WTC11 (cell line): Measurements from ENCODE around the gene NFIX. TPM values are rescaled to one million over a fixed set of nuclear protein-coding genes. Genes with fewer than 3 reads are reported as not detected.
A peak's percentile ranks its signal among the peaks of the same experiment; 100 is the strongest.

Source experiments
- ATAC-seq: fragments of 200-7000 bp; cut with Tn5 transposase; 2 replicates; pipeline ENCODE4 v1.10.0; 2021; ENCODE audit warnings: mild to moderate bottlenecking, moderate library complexity
- CTCF ChIA-PET: fragments of 300-600 bp; sonication (Branson Sonifier 250); formaldehyde crosslinking; loops from one replicate; lab custom pipeline; 2021; ENCODE audit warnings: antibody characterized with exemption; lab: Charles Lee
- POLR2A ChIA-PET: fragments of 350-600 bp; sonication (Branson Sonifier 250); formaldehyde crosslinking; loops from one replicate; lab custom pipeline; 2021; ENCODE audit warnings: antibody characterized with exemption; lab: Charles Lee
- DNase-seq: peaks from one replicate; pipeline ENCODE4 v3.0.0; 2021; ENCODE audit warnings: low spot score
- H3K27ac Mint-ChIP-seq: 2 replicates; pipeline ENCODE4 v1.8.0; 2021; ENCODE audit warnings: mixed read lengths
- H3K27me3 Mint-ChIP-seq: 2 replicates; pipeline ENCODE4 v1.8.0; 2021; ENCODE audit warnings: low read depth, mild to moderate bottlenecking, moderate library complexity, mixed read lengths
- H3K36me3 Mint-ChIP-seq: 2 replicates; pipeline ENCODE4 v1.8.0; 2021; ENCODE audit warnings: mixed read lengths
- H3K4me1 Mint-ChIP-seq: 2 replicates; pipeline ENCODE4 v1.8.0; 2022; ENCODE audit warnings: mixed read lengths
- H3K4me3 Mint-ChIP-seq: 2 replicates; pipeline ENCODE4 v1.8.0; 2021; ENCODE audit warnings: mild to moderate bottlenecking, moderate library complexity, mixed read lengths
- H3K9me3 Mint-ChIP-seq: 2 replicates; pipeline ENCODE4 v1.8.0; 2021; ENCODE audit warnings: mixed read lengths
- ATF1 ChIP-seq: sonication (generic); formaldehyde crosslinking; IDR thresholded peaks from 2 replicates; pipeline ENCODE4 v1.8.1; 2023; ENCODE audit warnings: mild to moderate bottlenecking, moderate library complexity, missing genetic modification reagents
- ATF3 ChIP-seq: sonication (generic); formaldehyde crosslinking; conservative IDR thresholded peaks from 2 replicates; pipeline ENCODE4 v1.8.1; 2022; ENCODE audit warnings: mild to moderate bottlenecking, missing genetic modification reagents
- ATF6 ChIP-seq: sonication (generic); formaldehyde crosslinking; IDR thresholded peaks from 2 replicates; pipeline ENCODE4 v1.8.1; 2023; ENCODE audit warnings: mild to moderate bottlenecking, missing genetic modification reagents
- CBFB ChIP-seq: sonication (generic); formaldehyde crosslinking; IDR thresholded peaks from 2 replicates; pipeline ENCODE4 v1.8.1; 2022; ENCODE audit warnings: mild to moderate bottlenecking, low read depth, missing genetic modification reagents
- ELF4 ChIP-seq: sonication (generic); formaldehyde crosslinking; IDR thresholded peaks from 2 replicates; pipeline ENCODE4 v1.8.1; 2022; ENCODE audit warnings: low read depth, mild to moderate bottlenecking, moderate library complexity, missing genetic modification reagents
- ESRRA ChIP-seq: sonication (generic); formaldehyde crosslinking; IDR thresholded peaks from 2 replicates; pipeline ENCODE4 v1.8.1; 2022; ENCODE audit warnings: mild to moderate bottlenecking, missing genetic modification reagents, borderline replicate concordance
- FOXP1 ChIP-seq: sonication (generic); formaldehyde crosslinking; IDR thresholded peaks from 2 replicates; pipeline ENCODE4 v1.8.0; 2022; ENCODE audit warnings: missing genetic modification reagents, mild to moderate bottlenecking, moderate library complexity, borderline replicate concordance
- GABPB1 ChIP-seq: sonication (generic); formaldehyde crosslinking; IDR thresholded peaks from 2 replicates; pipeline ENCODE4 v1.8.1; 2023; ENCODE audit warnings: mild to moderate bottlenecking, missing genetic modification reagents
- GRHL2 ChIP-seq: fragments of 250-450 bp; sonication (Bioruptor Pico); IDR thresholded peaks from 2 replicates; pipeline ENCODE4 v1.8.0; 2022; ENCODE audit warnings: mild to moderate bottlenecking, moderate library complexity; ENCODE audit not compliant: insufficient replicate concordance, severe bottlenecking
- IRF2 ChIP-seq: sonication (generic); formaldehyde crosslinking; IDR thresholded peaks from 2 replicates; pipeline ENCODE4 v1.8.0; 2022; ENCODE audit warnings: low read depth, missing genetic modification reagents, borderline replicate concordance
- JUN ChIP-seq: sonication (generic); formaldehyde crosslinking; IDR thresholded peaks from 2 replicates; pipeline ENCODE4 v1.8.0; 2023; ENCODE audit warnings: mild to moderate bottlenecking, missing genetic modification reagents
- MXD4 ChIP-seq: fragments of 250-450 bp; sonication (Bioruptor Pico); IDR thresholded peaks from 2 replicates; pipeline ENCODE4 v1.8.0; 2021; ENCODE audit warnings: mild to moderate bottlenecking, moderate library complexity, borderline replicate concordance
- PRDM15 ChIP-seq: sonication (generic); formaldehyde crosslinking; IDR thresholded peaks from 2 replicates; pipeline ENCODE4 v1.8.0; 2022; ENCODE audit warnings: missing genetic modification reagents
- RELA ChIP-seq: sonication (generic); formaldehyde crosslinking; IDR thresholded peaks from 2 replicates; pipeline ENCODE4 v1.8.1; 2022; ENCODE audit warnings: missing genetic modification reagents, mild to moderate bottlenecking, borderline replicate concordance
- TP53 ChIP-seq: sonication (generic); formaldehyde crosslinking; IDR thresholded peaks from 2 replicates; pipeline ENCODE4 v1.8.1; 2023; ENCODE audit warnings: mild to moderate bottlenecking, missing genetic modification reagents
- USF2 ChIP-seq: sonication (generic); formaldehyde crosslinking; IDR thresholded peaks from 2 replicates; pipeline ENCODE4 v1.8.1; 2023; ENCODE audit warnings: mild to moderate bottlenecking, missing genetic modification reagents, moderate library complexity
- ZBTB43 ChIP-seq: sonication (generic); formaldehyde crosslinking; IDR thresholded peaks from 2 replicates; pipeline ENCODE4 v1.8.1; 2023; ENCODE audit warnings: mild to moderate bottlenecking, missing genetic modification reagents
- ZNF232 ChIP-seq: sonication (generic); formaldehyde crosslinking; IDR thresholded peaks from 2 replicates; pipeline ENCODE4 v1.8.0; 2022; ENCODE audit warnings: mild to moderate bottlenecking, missing genetic modification reagents
- ZNF423 ChIP-seq: fragments of 250-450 bp; sonication (Bioruptor Pico); IDR thresholded peaks from 2 replicates; pipeline ENCODE4 v2.1.2; 2022; ENCODE audit warnings: mild to moderate bottlenecking, moderate library complexity
- ZNF532 ChIP-seq: fragments of 250-450 bp; sonication (Bioruptor Pico); IDR thresholded peaks from 2 replicates; pipeline ENCODE4 v1.9.0; 2021; ENCODE audit warnings: mild to moderate bottlenecking, borderline replicate concordance
- total RNA-seq: library from RNA; stranded (reverse); gene quantifications from 3 replicates; pipeline ENCODE4 v1.2.3, GENCODE V29; 2021

Gene NFIX
- total RNA-seq, 1 experiment from 2014 or later: 1.4 TPM

- TF ChIP-seq CBFB (CRISPR knock-in tag): no peak
- TF ChIP-seq TP53 (CRISPR knock-in tag): no peak
- peak; percentile 19; the same call in 1 of the 2 replicates for TF ChIP-seq USF2 (CRISPR knock-in tag)
- no peak for TF ChIP-seq ESRRA (CRISPR knock-in tag)
- no peak for TF ChIP-seq MXD4
- peak; percentile 39; the same call in 1 of the 2 replicates for TF ChIP-seq FOXP1
- no peak for TF ChIP-seq ZNF423 (CRISPR knock-in tag)
- TF ChIP-seq JUN (CRISPR knock-in tag): no peak
Observed at GRCh38 chr19:13095934-13096927, 101.0 kb downstream of the NFIX start (continued).

GRCh38 chr19:13097033-13097462 lies 101.8 kb downstream of the NFIX start:
- peaks cover 31% of the 10 kb centered on the region for H3K4me1 Mint-ChIP-seq
- ChIA-PET CTCF (interaction anchor here (1.0 to 9.2 kb wide), 11 partner anchors 8 to 249 kb away, joined by 3 to 276 read pairs (median 34); partner anchors contain the start of genes GCDH, IER2 and STX10), POLR2A (interaction anchor here (0.7 to 1.4 kb wide), 2 partner anchors 42 to 74 kb away, joined by 3 to 4 read pairs; no protein-coding TSS in a partner anchor)
- no peak for DNase-seq
- TF ChIP-seq ATF6 (CRISPR knock-in tag) (no peak), ZBTB43 (CRISPR knock-in tag) (no peak), ZNF232 (no peak), RELA (CRISPR knock-in tag) (no peak), PRDM15 (CRISPR knock-in tag) (no peak), GRHL2 (CRISPR knock-in tag) (no peak), ATF1 (CRISPR knock-in tag) (no peak), ATF3 (no peak), ZNF532 (no peak), ELF4 (CRISPR knock-in tag) (no peak), IRF2 (no peak), GABPB1 (CRISPR knock-in tag) (no peak)
- ATAC-seq: no peak
- H3K27me3 Mint-ChIP-seq: peaks cover 80% of the 10 kb centered on the region
- peak overlapping the region; percentile 55 for H3K4me3 Mint-ChIP-seq
- no peak overlapping the region for H3K27ac Mint-ChIP-seq
- H3K9me3 Mint-ChIP-seq: no peaks in the 10 kb centered on the region
- H3K36me3 Mint-ChIP-seq: no peaks in the 10 kb centered on the region
